Stimulated activated naive CD8-positive, alpha-beta T cell treated with anti-CD3 and anti-CD28 coated beads, Interleukin-15, amount 100 ng/mL, for 72 hours (primary cell): Measurements from ENCODE around the gene TMEM154.
"Not testable (repeated sequence)": the region's sequence is repeated elsewhere in the genome, so short reads cannot be mapped to it uniquely, and the experiment has no call there.

Experiments
- ATAC-seq: fragments of 150-1000 bp; cut with Tn5 transposase; 2 replicates; pipeline ENCODE4 v1.10.0; 2021; ENCODE audit warnings: mild to moderate bottlenecking, moderate library complexity
- DNase-seq, 2 donors: peaks; one replicate each; pipeline ENCODE4 v3.0.0; 2021 to 2022
- H3K27ac Mint-ChIP-seq, 2 donors: one replicate each; pipeline ENCODE4 v1.8.0; 2022; ENCODE audit warnings: mild to moderate bottlenecking in 2 of 2, mixed read lengths in 2 of 2, moderate library complexity in 2 of 2
- H3K27me3 Mint-ChIP-seq: one replicate; pipeline ENCODE4 v1.8.0; 2022; ENCODE audit warnings: mixed read lengths
- H3K4me1 Mint-ChIP-seq: one replicate; pipeline ENCODE4 v1.8.0; 2022; ENCODE audit warnings: mild to moderate bottlenecking, mixed read lengths
- H3K4me3 Mint-ChIP-seq, 2 donors: one replicate each; pipeline ENCODE4 v1.8.0; 2022; ENCODE audit warnings: mild to moderate bottlenecking in 2 of 2, mixed read lengths in 2 of 2, moderate library complexity in 1 of 2
- H3K9me3 Mint-ChIP-seq, 2 donors: one replicate each; pipeline ENCODE4 v1.8.0; 2022; ENCODE audit warnings: mixed read lengths in 2 of 2

TMEM154 gene

DNA sequence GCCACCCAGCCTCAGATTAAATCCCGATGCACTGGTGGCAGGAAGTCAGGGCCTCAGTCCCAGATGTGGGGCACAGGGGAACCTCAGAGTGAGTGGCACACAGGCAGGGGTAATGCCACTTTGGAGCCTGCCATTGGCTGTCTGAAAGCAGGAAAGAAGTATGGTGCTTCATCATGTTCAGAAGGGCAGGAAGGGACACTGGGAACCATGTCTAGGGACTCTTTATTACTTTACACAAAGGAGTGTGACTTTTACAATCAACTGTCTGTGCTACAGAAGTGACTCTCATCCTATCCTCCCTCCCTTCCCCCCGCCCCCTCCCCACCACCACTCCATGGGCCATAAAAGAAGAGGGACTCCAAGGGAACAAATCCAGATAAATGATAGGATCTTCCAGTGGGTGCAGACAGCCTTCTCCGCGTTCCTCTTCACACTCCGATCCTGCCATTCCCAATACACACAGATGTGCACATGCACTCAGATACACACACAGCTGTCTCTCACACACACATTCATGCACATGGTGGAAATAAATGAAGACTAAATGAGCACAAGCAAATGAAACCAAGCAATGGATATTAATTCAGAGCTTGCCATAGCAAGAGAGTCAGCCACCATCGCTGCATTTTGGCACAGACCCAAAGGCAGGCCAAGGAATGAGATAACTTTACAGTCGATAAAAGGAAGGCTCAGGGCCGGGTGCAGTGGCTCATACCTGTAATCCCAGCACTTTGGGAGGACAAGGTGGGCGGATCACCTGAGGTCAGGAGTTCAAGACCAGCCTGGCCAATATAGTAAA lies 2.5 kb upstream of the TMEM154 start:
- H3K27ac Mint-ChIP-seq = no peak overlapping the region
- H3K4me3 Mint-ChIP-seq = no peak overlapping the region
- DNase-seq (no peak), ATAC-seq (no peak)
- peaks cover 57% of the 10 kb centered on the region for H3K4me1 Mint-ChIP-seq
- no peaks in the 10 kb centered on the region for H3K9me3 Mint-ChIP-seq
- no peaks in the 10 kb centered on the region for H3K27me3 Mint-ChIP-seq

DNA sequence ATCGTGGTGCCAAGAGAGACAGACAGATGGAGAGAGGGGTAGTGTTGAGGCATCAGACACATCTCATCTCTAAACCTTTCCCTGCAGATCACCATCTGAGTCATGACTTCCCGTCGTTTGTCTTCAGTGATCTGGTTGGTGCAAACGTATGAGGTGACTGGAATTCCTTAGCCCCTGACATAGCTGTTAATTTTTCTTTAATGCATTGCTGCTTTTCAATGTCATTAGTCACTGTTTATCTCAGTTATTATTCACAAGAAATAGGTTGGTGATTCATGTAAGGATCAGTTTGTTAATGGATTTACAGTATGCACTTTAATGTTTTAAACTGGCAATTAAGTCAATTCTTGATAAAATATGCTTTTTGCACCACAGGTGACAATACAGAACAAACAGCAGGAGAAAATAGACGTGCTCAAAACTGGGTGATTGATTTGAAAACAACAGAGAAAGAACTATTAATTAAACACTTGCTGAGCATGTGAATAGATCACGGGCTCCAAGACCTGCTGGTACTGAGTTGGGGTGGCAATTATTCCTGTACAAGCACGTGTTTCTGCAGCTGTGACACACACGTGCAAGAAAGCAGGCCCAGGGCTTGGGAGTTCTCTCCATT lies 1.3 kb upstream of the TMEM154 start:
- ATAC-seq = no peak
- no peaks in the 10 kb centered on the region for H3K27me3 Mint-ChIP-seq
- H3K4me1 Mint-ChIP-seq = peaks cover 68% of the 10 kb centered on the region
- peak overlapping the region; percentile 66 to 71 for H3K4me3 Mint-ChIP-seq
- peak overlapping the region; percentile 36 to 79 for H3K27ac Mint-ChIP-seq
- H3K9me3 Mint-ChIP-seq = no peaks in the 10 kb centered on the region
- DNase-seq = no peak

DNA sequence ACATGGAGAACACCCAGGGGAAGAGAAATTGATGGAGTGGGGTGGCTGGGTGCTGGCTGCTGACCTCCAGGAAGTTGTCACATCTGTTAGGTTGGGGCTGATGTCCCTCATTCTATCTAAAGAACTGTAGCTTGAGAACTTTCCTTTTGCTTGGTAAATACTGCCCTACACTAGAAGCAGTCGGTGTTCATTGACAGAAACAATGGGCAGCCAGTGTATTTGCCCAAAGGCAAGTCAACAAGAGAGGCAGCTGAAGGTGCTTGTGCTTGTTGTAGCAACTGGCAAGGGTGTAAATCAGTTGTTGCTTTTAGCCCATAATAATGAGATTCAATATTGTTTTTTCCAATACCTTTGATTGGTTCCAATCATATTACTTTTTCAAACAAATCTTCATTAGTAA lies 956 bp downstream of the TMEM154 start:
- DNase-seq (no peak), ATAC-seq (no peak)
- Mint-ChIP-seq H3K9me3 (no peaks in the 10 kb centered on the region), H3K27me3 (no peaks in the 10 kb centered on the region), H3K4me3 (peak overlapping the region; percentile 91), H3K27ac (peak overlapping the region in 1 of 2 donors; percentile 97), H3K4me1 (peaks cover 61% of the 10 kb centered on the region)

DNA sequence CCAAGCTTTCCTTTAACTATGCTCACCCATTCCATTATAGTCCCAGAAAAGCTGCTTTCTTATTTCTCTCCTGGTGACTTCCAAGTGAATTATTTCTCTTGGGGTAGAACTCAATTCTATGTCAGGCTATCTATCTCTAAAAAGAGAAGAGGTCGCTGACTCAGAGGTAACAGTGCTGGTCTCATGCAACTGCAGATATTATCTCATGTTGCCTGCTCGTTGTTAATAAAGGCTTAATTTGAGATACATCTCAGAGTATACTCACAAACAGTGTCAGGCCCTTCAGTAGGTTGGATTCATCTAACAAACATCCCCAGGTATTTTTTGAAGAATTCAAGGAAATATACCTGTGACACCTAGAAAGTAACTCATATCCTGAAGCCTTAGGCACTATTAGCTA lies 2.7 kb downstream of the TMEM154 start:
- H3K27me3 Mint-ChIP-seq = no peaks in the 10 kb centered on the region
- DNase-seq = no peak
- H3K27ac Mint-ChIP-seq = peak overlapping the region in 1 of 2 donors; percentile 6
- H3K9me3 Mint-ChIP-seq = no peaks in the 10 kb centered on the region
- H3K4me3 Mint-ChIP-seq = no peak overlapping the region
- no peak for ATAC-seq
- peaks cover 50% of the 10 kb centered on the region for H3K4me1 Mint-ChIP-seq

DNA sequence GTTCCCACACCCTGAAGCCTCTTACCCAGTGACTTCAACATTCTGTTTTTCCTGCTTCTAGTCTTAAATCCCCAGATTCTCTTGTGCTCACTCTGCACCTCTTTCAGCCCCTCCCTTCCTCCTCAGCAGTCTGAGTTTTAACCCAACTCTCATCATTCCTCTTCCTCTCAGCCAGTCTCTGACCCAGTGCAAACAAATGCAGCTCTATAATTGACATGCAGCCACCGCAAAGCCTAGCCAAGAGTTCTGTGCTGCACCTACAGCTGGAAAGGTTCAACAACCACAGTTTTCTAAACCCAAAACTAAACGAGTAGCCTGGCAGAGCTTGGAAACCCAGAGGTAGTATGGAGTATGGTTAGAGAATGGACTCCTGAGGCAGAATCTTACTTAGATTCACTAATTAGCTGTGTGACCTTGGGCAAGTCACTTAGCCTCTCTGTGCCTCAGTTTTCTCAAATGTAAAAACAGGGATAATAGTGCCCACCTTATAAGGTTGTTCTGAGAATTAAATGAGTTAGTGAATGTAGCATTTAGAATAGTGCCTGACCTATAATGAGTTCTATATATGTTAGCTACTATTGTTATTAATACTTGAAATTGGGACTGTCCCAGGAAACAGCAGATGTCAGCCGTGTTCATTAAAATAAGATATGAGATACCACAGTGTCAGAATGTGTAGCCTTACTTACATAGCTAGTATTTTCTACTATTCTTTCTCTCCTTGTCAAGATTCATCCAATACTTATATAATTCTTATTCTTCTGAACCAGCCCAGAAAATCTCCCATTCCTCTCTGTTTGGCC lies 3.5 kb downstream of the TMEM154 start:
- no peak for DNase-seq
- no peak overlapping the region for H3K27ac Mint-ChIP-seq
- no peak overlapping the region for H3K4me3 Mint-ChIP-seq
- no peaks in the 10 kb centered on the region for H3K9me3 Mint-ChIP-seq
- no peaks in the 10 kb centered on the region for H3K27me3 Mint-ChIP-seq
- H3K4me1 Mint-ChIP-seq = peaks cover 51% of the 10 kb centered on the region
- no peak for ATAC-seq

DNA sequence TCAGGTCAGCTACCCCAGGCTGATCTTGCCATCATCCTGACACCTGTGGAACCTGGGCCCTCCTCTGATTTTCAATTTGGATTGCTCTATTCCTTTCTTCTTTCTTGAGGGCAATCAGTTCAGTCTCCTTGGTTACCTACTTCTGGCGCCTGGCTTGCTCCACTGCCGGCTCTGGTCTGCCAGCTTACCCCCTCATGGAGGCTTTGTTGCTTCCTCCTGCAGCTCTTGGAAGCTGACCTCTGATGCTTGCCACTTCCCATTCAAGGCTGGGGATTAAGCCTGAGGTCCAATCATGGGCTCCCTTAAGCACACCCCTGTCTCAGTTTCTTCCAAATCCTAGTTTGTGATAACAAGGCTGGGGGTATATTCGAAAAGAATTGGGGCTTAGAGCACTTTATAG lies 5.4 kb downstream of the TMEM154 start:
- Mint-ChIP-seq H3K27ac (no peak overlapping the region), H3K27me3 (no peaks in the 10 kb centered on the region), H3K4me1 (peaks cover 41% of the 10 kb centered on the region), H3K4me3 (no peak overlapping the region), H3K9me3 (no peaks in the 10 kb centered on the region)
- DNase-seq = no peak
- ATAC-seq = no peak

DNA sequence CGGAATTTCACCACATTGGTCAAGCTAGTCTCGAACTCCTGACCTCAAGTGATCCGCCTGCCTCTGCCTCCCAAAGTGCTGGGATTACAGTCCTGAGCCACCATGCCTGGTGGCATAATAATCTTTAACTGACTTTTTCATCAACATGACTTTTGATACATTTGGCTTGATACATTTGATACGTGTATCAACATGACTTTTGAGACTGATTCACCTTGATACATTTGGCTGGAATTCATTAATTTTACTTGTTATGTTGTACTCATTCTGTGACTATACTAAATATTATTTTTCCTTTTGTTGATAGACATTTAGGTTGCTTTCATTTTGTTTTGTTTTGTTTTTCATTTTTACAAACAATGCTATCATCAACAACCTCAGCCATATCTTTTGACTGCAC lies 6.3 kb downstream of the TMEM154 start:
- Mint-ChIP-seq H3K4me3 (no peak overlapping the region), H3K9me3 (no peaks in the 10 kb centered on the region), H3K4me1 (peaks cover 36% of the 10 kb centered on the region), H3K27me3 (no peaks in the 10 kb centered on the region), H3K27ac (no peak overlapping the region)
- no peak for ATAC-seq
- no peak for DNase-seq

DNA sequence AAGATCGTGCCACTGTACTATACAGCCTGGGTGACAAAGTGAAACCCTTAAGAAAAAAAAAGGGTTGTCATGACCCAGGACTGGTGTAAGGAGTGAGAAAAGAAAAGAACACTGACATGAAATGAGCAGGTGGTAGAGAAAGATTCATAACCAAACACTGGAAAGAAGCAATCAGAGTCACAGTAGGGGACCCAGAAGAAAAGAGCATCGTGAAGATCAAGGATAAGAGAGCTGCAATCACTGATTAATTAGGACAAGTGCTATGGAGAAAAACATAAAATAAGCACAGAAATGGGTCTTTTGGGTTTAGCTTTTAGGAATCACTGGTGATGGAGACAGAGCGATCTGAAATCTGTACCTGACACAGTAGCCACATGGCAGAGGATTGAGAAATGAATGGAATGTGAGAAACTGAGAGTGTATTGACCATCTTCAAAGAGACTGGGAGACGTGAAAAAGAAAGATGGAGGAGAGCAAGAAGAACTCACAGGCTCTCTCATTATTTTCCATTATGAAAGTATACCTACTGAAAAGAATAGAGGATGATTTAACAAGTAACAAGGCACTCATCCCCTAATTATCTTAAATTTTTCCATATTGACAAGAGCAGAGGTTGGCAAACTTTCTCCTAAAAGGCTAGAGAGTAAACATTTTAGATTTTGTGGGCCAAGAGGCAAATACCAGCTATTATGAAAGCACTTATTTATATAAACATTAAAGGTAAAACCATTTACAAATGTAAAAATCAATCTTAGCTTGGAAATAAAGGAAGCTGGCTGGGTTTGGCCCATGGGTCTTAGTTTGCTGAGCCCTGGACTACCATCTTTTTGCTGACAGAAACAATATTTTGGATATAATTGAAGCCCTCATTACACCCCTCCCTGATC lies 7.3 kb downstream of the TMEM154 start:
- DNase-seq (no peak), ATAC-seq (no peak)
- no peaks in the 10 kb centered on the region for H3K27me3 Mint-ChIP-seq
- no peaks in the 10 kb centered on the region for H3K9me3 Mint-ChIP-seq
- H3K4me1 Mint-ChIP-seq = peaks cover 26% of the 10 kb centered on the region
- no peak overlapping the region for H3K4me3 Mint-ChIP-seq
- H3K27ac Mint-ChIP-seq = no peak overlapping the region

DNA sequence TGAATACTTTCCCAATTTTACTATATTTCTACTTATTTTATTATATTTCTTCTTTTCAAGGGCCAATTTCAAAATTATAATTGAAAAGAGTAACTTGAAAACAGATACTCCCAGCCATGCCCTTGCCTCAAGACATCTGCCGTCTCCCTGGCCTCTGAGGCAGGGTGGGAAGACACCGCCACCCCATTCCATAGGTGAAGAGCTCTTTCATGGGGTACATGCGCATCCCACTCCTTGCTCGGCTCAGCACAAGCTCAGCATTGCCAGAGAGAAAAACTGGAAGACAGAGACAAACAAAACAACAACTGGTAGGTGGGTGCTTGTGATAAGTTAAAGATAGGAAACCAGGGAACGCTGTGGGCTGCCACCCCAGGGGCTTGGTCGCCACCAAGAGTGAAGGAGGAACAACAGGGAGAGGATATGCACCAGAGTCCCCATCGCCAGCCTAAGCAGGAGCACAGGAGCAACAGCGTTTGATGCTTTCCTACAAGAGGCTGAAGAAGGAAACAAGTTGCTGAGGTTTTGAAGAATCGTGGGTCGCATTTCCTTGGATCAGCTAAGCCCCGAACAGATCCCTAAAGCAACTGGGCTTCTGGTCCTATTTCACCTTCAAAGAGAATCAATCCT lies 11.3 kb downstream of the TMEM154 start:
- Mint-ChIP-seq H3K27ac (no peak overlapping the region), H3K4me3 (no peak overlapping the region)

DNA sequence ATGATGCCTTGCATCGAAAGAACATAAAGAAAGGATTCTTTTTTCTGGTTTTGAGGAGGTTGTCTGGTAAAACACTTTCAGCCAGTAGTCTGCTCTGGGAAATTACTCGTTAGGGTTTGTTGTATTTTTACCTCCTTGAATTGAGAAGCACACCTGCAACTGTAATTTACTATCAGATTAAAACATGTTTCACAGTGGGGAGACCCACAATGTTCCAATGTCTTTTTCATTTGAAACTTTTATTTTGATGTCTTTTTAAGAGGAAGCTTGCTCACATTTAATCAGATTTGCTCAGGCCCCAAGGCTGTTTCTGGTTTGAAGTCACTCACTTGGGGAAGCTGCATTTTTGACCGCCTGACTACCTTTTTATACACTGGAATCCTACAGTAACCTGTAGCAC lies 12.0 kb downstream of the TMEM154 start:
- ATAC-seq (no peak), DNase-seq (no peak)
- H3K27me3 Mint-ChIP-seq = no peaks in the 10 kb centered on the region
- peaks cover 32% of the 10 kb centered on the region for H3K4me1 Mint-ChIP-seq
- H3K9me3 Mint-ChIP-seq = no peaks in the 10 kb centered on the region
- no peak overlapping the region for H3K27ac Mint-ChIP-seq
- no peak overlapping the region for H3K4me3 Mint-ChIP-seq

More for the DNA sequence above, 11.3 kb downstream of the TMEM154 start:
- H3K9me3 Mint-ChIP-seq = no peaks in the 10 kb centered on the region
- no peak for ATAC-seq
- H3K4me1 Mint-ChIP-seq = peaks cover 25% of the 10 kb centered on the region
- no peaks in the 10 kb centered on the region for H3K27me3 Mint-ChIP-seq
- DNase-seq = no peak

DNA sequence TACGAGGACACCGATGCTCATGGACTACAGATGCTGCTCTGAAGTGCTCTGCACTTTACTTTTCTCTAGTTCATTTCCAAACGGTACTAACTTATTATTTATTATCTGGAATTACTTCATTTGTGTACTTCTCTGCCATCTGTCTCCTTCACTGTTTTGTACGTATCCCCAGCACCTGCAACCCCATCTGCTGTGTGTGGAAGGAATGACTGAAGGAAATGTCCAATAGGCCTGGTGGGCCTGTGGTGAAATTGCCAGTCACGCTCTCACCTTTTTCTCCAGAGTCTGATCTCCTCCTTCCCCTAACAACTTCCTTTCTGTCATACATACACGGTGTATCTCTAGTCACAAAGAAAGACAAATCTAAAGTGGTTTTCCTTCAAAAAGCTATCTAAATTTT lies 12.9 kb downstream of the TMEM154 start:
- H3K4me1 Mint-ChIP-seq = peaks cover 35% of the 10 kb centered on the region
- no peak overlapping the region for H3K27ac Mint-ChIP-seq
- no peak for DNase-seq
- no peak for ATAC-seq
- H3K4me3 Mint-ChIP-seq = no peak overlapping the region
- no peaks in the 10 kb centered on the region for H3K9me3 Mint-ChIP-seq
- H3K27me3 Mint-ChIP-seq = no peaks in the 10 kb centered on the region

DNA sequence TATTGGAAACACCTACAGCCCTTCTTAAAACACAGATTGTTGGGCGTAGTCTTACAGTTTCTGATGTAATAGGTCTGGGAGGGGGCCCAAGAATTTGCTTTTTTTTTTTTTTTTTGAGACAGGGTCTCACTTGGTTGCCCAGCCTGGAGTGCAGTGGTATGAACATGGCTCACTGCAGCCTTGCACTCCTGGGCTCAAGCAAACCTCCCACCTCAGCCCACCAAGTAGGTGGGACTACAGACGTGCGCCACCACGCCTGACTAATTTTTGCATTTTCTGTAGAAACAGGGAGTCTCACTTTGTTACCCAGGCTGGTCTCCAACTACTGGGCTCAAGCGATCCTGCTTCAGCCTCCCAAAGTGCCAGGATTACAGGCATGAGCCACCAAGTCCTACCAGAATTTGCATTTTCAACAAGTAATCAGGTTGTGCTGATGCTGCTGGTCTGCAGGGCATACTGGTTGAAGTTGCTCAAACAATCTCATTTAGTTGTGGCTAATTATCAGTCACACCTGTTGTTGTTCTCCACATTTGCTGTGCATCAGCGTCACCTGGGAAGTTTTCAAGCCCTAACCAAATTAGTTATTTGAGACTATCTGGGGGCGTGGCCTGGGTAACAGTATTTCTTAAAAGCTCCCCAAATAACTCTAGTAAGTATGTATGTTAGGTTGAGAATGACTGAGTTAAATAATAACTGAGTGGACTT lies 14.0 kb downstream of the TMEM154 start:
- Mint-ChIP-seq H3K4me3 (no peak overlapping the region), H3K27me3 (no peaks in the 10 kb centered on the region), H3K4me1 (peaks cover 41% of the 10 kb centered on the region), H3K9me3 (no peaks in the 10 kb centered on the region), H3K27ac (no peak overlapping the region)
- DNase-seq (no peak), ATAC-seq (no peak)

DNA sequence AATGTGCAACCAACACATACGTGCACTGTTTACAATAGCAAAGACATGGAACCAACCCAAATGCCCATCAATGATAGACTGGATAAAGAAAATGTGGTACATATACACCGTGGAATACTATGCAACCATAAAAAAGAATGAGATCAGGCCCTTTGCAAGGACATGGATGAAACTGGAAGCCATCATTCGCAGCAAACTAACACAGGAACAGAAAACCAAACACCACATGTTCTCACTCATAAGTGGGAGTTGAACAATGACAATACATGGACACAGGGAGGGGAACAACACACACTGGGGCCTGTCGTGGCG lies 15.8 kb downstream of the TMEM154 start:
- not testable (repeated sequence) for H3K9me3 Mint-ChIP-seq, H3K27me3 Mint-ChIP-seq, ATAC-seq, H3K4me3 Mint-ChIP-seq, H3K27ac Mint-ChIP-seq, DNase-seq
- H3K4me1 Mint-ChIP-seq = peaks cover 44% of the 10 kb centered on the region

DNA sequence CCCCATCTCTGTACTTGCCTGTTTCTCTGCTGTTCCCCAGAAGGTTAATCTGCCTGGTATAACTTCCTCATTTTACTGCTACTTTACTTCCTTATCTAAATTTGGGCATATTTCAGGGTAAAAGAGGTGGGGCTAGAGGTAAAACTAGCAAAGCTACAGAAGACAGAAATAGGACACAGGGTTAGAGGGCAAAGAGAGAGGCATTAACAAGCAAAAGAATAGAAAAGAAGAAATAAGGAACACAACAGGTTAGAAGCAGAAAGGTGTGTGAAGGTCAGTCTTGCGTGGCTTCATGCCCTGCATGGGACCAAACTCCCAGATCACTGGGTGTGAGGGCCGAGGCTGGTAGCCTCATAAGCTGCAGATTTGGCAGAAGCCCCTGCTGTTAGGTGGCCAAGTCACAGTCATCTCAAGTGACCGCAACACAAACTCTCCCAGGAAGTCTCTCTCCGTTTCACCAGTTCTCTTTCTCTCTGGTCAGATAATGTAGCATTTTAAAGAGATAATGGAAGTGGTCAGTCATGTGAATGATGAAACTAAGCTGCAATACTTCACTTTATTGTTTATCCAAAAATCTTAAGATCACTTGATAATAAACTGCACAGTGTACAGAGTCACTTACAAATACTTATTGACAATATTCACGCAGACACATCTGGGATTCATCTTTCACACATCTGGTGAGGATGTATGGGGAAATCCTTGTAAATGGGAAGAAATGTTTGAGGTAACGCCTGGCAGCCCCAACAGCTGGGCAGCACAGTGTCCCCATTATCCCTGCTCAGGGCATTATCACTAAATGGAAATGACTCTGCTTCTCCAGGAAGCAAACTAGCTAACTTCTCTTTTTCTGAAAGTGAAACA lies 16.4 kb downstream of the TMEM154 start:
- Mint-ChIP-seq H3K4me1 (peaks cover 44% of the 10 kb centered on the region), H3K27me3 (no peaks in the 10 kb centered on the region), H3K9me3 (peaks cover 2 to 6% of the 10 kb centered on the region in 2 donors), H3K27ac (peak overlapping the region in 1 of 2 donors; percentile 87), H3K4me3 (no peak overlapping the region)
- ATAC-seq = no peak
- no peak for DNase-seq
